Suppressor macrophage treated with lipopolysaccharide for 4 hours (primary cell): Measurements from ENCODE around the gene PLXDC1.
"Not testable (repeated sequence)": the region's sequence is repeated elsewhere in the genome, so short reads cannot be mapped to it uniquely, and the experiment has no call there.

ENCODE experiments used
- DNase-seq: peaks from one replicate; pipeline ENCODE4 v3.0.0-alpha.2; 2020

Gene PLXDC1

GRCh38 chr17:39122991-39123390, 28.4 kb downstream of the PLXDC1 start:
- peak; percentile 78 for DNase-seq

GRCh38 chr17:39121919-39122318, 29.5 kb downstream of the PLXDC1 start:
- not testable (repeated sequence) for DNase-seq

GRCh38 chr17:39118674-39119419, 32.6 kb downstream of the PLXDC1 start:
- DNase-seq: peak; percentile 91

- DNase-seq: no peak
Measured at GRCh38 chr17:39116224-39116623, 35.2 kb downstream of the PLXDC1 start.

- DNase-seq: no peak
Measured at GRCh38 chr17:39115135-39115534, 36.3 kb downstream of the PLXDC1 start.

GRCh38 chr17:39114723-39115122, 36.7 kb downstream of the PLXDC1 start:
- no peak for DNase-seq

GRCh38 chr17:39113871-39114270, 37.6 kb downstream of the PLXDC1 start:
- DNase-seq: no peak

GRCh38 chr17:39110435-39111136, 40.9 kb downstream of the PLXDC1 start:
- DNase-seq: no peak

GRCh38 chr17:39108461-39109375, 42.7 kb downstream of the PLXDC1 start:
- no peak for DNase-seq

- no peak for DNase-seq
Measured at GRCh38 chr17:39107973-39108372, 43.5 kb downstream of the PLXDC1 start.

GRCh38 chr17:39107155-39107554, 44.3 kb downstream of the PLXDC1 start:
- DNase-seq: no peak

- no peak for DNase-seq
Measured at GRCh38 chr17:39105705-39106104, 45.7 kb downstream of the PLXDC1 start.

GRCh38 chr17:39104657-39105056, 46.8 kb downstream of the PLXDC1 start:
- DNase-seq: no peak

GRCh38 chr17:39104046-39104445, 47.4 kb downstream of the PLXDC1 start:
- DNase-seq: no peak

GRCh38 chr17:39101091-39101490, 50.3 kb downstream of the PLXDC1 start:
- DNase-seq: no peak

GRCh38 chr17:39100530-39100929, 50.9 kb downstream of the PLXDC1 start:
- DNase-seq: no peak

GRCh38 chr17:39099663-39100286, 51.7 kb downstream of the PLXDC1 start:
- DNase-seq: no peak

GRCh38 chr17:39098588-39098987, 52.8 kb downstream of the PLXDC1 start:
- peak; percentile 26 for DNase-seq

- no peak for DNase-seq
Measured at GRCh38 chr17:39097537-39097936, 53.9 kb downstream of the PLXDC1 start.

GRCh38 chr17:39097150-39097519, 54.3 kb downstream of the PLXDC1 start:
- no peak for DNase-seq

GRCh38 chr17:39096508-39097149, 54.8 kb downstream of the PLXDC1 start:
- DNase-seq: peak; percentile 30

GRCh38 chr17:39095309-39095686, 56.1 kb downstream of the PLXDC1 start:
- no peak for DNase-seq
